Activated CD4-positive, alpha-beta T cell treated with anti-CD3 and anti-CD28 coated beads, Interleukin-2, amount 50 U/mL, for 1 hour (primary cell): ENCODE measurements around the gene HELZ.
"Not testable (repeated sequence)": the region's sequence is repeated elsewhere in the genome, so short reads cannot be mapped to it uniquely, and the experiment has no call there.

Source experiments
- DNase-seq: peaks from one replicate; pipeline ENCODE4 v3.0.0-alpha.2; 2020

Gene HELZ

DNA sequence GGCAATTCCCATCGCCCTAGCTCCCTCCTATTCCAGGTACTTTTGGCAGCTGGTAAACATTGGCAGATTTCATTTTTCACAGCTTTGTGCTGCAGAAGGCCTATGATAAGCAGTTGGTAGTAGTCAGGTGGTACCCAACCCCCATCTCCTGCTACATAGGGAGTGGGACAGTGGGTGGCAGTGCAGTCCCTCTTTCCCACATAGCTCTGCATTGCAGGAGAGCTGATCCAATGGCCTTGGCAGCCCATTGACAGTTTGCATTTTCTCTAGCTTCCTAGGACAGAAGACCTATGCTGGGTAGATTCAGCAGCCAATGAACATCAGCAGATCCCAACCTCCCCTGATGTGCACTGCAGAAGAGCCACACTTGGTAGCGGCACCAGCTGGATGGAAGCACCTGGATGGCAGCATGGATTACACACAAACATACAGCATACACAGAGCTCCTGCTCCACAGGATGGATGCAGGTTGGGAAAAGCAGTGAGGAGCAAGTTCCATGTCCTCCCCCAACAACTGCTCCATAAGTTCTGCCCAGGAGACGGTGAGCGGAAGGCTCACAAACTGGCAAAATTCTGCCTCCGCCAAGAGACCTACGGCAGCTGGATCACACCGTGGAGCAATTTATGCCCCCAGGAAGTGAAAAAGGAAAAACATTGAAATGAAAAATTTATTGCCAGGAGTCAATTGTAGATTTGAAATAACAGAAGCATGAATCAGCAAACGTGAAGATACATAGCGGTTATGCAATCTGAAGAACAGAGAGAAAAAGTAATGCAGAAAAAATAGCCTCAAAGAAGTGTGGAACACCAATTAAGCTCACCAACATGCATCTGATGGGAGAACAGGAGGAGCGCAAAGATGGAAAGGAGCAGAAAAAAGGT, 105.0 kb downstream of the HELZ start:
- DNase-seq, result no peak

GRCh38 chr17:67139289-67139688, 105.7 kb downstream of the HELZ start:
- no peak for DNase-seq

DNA sequence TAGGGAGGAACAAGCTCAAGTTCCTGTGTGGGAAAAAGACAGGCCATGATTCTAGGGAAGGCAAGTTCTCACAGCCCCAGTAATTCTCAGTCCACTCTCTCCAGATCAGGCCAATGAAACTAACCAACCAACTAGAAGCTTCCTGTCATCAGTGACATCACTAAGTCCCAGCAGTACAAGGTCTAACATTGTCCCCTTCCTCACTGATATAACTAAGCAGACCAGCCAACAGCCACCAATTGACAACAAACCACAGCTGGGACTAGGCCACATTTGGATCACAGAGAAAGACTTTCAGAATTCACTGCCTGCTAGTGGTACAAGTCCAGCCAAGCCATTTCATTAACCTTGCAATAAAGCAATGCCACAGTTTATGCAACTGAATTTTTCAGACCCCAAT, 106.6 kb downstream of the HELZ start:
- DNase-seq, result no peak

GRCh38 chr17:67137860-67138259, 107.1 kb downstream of the HELZ start:
- DNase-seq, result no peak

DNA sequence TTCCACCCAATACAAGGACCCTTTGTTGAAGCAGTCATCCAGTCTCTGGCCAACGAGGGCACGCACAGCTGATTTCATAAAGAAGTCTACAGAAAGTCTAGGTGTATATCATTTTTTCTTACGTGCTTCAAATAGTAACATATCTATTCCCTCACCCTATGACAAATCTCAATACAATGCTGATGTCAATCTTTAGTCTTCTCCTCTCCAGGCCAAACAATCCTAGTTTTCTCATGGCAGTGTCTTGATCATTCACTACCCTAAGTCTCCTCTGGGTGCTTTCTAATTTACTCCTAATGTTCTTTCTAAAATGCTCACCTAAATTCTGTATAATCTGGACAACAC, 108.0 kb downstream of the HELZ start:
- DNase-seq, result no peak

- no peak for DNase-seq
Measured at GRCh38 chr17:67136191-67137025, 108.6 kb downstream of the HELZ start.

DNA sequence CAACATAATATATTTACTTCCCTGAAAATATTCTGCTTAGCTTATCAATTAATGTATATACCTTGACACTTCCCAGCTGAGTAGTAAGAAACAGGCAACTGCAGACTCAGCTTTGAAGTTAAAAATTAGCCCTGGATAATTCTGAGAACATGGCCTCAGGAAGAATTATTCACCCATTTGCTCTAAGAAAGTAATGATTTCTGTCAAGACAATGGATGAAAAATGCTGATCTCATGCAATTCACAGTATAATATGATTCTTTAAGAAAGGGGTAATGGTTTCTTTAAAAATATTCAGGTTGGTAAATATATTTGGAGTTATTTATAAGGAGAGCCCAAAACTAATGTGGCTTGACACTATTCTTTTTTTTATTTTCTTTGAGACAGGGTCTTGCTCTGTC, 111.8 kb downstream of the HELZ start:
- DNase-seq, result no peak

- no peak for DNase-seq
Measured at GRCh38 chr17:67132366-67132765, 112.6 kb downstream of the HELZ start.

- DNase-seq, result no peak
Measured at GRCh38 chr17:67130768-67131167, 114.2 kb downstream of the HELZ start.

GRCh38 chr17:67129283-67129682, 115.7 kb downstream of the HELZ start:
- DNase-seq, result no peak

- DNase-seq, result no peak
Measured at GRCh38 chr17:67128700-67129099, 116.3 kb downstream of the HELZ start.

DNA sequence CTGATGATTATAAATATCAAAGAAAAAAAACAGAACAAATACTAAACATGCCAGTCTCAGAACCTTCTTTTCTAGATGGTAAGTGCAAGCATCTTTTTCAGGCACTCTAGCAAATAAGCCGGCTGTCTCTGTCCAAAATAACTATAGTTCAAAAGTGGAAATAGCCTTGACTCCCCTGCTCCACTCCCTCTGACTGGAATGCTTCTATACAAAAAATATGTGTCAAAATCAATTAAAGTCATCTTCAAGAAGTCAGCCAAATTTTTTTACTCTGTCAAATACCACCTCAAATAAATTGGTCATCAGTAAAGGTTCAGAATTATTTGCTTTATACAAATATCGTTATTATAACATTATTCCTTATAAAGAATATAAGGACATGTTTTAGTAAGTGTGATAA, 117.1 kb downstream of the HELZ start:
- DNase-seq, result no peak

- DNase-seq, result no peak
Measured at GRCh38 chr17:67126983-67127382, 118.0 kb downstream of the HELZ start.

GRCh38 chr17:67126543-67126942, 118.5 kb downstream of the HELZ start:
- DNase-seq, result not testable (repeated sequence)

DNA sequence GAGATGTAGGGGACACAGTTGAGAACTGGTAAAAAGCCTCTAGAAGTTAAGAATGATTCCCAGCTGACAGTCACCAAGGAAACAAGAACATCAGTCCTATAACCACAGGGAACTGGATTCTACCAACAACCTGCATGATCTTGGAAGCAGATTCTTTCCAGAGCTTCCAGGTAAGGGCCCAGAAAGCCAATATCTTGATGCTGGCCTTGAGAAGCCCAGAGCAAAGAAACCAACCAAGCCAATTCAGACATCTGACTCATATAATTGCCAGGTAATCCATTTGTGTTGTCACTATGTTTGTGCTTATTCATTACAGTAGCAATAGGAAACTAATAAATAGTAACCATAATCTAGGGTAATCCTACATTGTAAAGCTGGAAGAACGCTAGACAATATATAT, 119.1 kb downstream of the HELZ start:
- DNase-seq, result no peak

DNA sequence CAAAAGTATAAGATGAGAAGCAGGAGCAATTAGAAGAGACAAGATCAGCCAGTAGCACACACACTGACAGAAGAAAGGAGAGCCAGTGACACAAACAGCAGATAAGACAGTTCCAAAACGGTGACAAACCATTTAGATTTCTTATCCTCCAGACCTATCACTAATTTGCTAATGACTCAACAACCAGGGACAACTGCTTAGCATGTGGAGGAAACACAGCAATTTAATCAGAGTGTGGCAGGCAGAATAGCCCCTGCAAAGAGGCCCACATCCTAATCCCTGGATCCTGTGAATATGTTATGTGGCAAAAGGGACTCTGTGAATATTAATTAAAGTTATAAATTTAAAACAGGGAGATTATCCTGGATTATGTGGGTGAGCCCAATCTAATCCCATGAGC, 119.6 kb downstream of the HELZ start:
- DNase-seq, result no peak

GRCh38 chr17:67124450-67125148, 120.4 kb downstream of the HELZ start:
- DNase-seq, result no peak

- no peak for DNase-seq
Measured at GRCh38 chr17:67123699-67124098, 121.3 kb downstream of the HELZ start.

DNA sequence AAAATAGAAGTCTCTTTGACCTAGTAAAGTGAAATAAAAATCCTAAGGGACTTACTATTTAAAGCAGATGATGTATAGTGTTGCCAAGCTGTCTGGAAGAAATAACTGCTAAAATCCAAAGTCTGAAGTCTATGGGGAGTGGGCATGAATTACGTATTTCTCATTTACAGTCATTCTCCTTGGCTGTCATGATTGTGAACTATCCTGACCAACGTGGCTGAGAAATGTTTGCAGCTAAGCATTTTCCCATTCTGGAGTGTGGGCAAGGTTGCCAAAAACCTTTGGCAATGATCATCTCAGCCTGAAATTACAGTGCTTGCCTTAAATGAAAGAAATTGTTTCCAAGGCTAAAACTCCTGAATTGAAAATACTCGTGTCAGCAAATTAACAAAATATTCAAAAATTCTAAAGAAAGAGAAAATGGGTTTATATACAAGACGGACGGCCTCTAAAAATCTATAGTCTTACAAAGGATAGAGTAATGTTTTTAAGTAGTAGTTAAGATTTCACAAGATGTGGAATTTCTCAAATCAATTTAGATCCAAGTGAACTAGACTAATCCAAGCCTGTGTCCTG, 123.6 kb downstream of the HELZ start:
- no peak for DNase-seq

DNA sequence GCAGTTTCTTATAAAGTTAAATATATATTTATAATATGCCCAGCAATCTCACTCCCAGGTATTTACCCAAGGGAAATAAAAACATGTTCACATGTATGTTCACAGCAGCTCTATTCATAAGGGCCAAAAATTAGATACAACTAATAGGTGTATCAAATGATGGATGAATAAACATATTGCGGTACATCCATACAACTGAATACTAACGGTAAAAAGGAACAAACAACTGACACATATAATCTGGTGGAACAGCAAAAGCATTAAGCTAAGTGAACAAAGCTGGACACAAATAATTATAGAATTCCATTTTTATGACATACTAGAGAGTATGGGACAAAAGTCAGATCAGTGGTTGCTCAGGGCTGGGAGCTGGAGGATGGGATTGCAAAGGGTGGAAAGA, 125.9 kb downstream of the HELZ start:
- no peak for DNase-seq

GRCh38 chr17:67116045-67116575, 128.9 kb downstream of the HELZ start:
- no peak for DNase-seq

- no peak for DNase-seq
Measured at GRCh38 chr17:67115401-67115800, 129.6 kb downstream of the HELZ start.

GRCh38 chr17:67113486-67113885, 131.5 kb downstream of the HELZ start:
- DNase-seq, result no peak
